ENCODE results near the gene MYG1. TPM values are rescaled to one million over a fixed set of nuclear protein-coding genes. Genes with fewer than 3 reads are reported as not detected.

The MYG1 gene
- total and polyA plus RNA-seq, 2 donors (not counting 3 experiments of a cell fraction or from before 2014, with no cell fraction given): 65.5 to 65.8 TPM

GRCh38 chr12:53268630-53269562, 30.6 kb upstream of the MYG1 start:
- no peaks in the 10 kb centered on the region for H3K27me3 ChIP-seq (ENCODE audit: control insufficient read depth in 2 of 2, insufficient read depth in 2 of 2, low read length in 2 of 2)
- peak overlapping the region; percentile 61 to 85 (median 77) for H3K4me3 ChIP-seq (replicated peaks in 1 of 3; ENCODE audit: insufficient read depth in 1 of 3, low read depth in 1 of 3, low read length in 3 of 3)
- no peak for TF ChIP-seq FOS (IDR thresholded peaks at IDR 0.05; ENCODE audit: borderline replicate concordance, insufficient read depth, low read length)
- peaks cover 24% of the 10 kb centered on the region for H3K4me1 ChIP-seq (ENCODE audit: control insufficient read depth, extremely low read depth, insufficient read depth, low read length)
- no peaks in the 10 kb centered on the region for H3K9me1 ChIP-seq (replicated peaks; ENCODE audit: control insufficient read depth, extremely low read depth, insufficient read depth, low read length)
- H3K79me2 ChIP-seq (ENCODE audit: control insufficient read depth, insufficient read depth, low read length): peaks cover 33% of the 10 kb centered on the region
- intact Hi-C loops (cut with micrococcal nuclease): loop anchor here (1.0 to 2.0 kb wide), 4 partner anchors 16 to 56 kb away; partner anchors contain the start of gene PFDN5
- H3K27ac ChIP-seq (ENCODE audit: insufficient read depth, low read depth, low read length): no peak overlapping the region
- no peak for FAIRE-seq
- CTCF ChIA-PET: interaction anchor here (0.6 to 7.7 kb wide), 14 partner anchors 10 to 170 kb away, joined by 3 to 128 read pairs (median 4); partner anchors contain the start of gene AAAS
- dilution Hi-C loops (cut with MboI; ENCODE audit: extremely low pct_ligation_motif_present, low sequenced_read_pairs): no loop called here
- H4K20me1 ChIP-seq (replicated peaks; ENCODE audit: control insufficient read depth, extremely low read depth, insufficient read depth, low read length): no peaks in the 10 kb centered on the region
- BruUV-seq (replicated peaks): TSS peak; percentile 53
- peak overlapping the region; percentile 45 for H3K9ac ChIP-seq (replicated peaks; ENCODE audit: extremely low read depth, insufficient read depth, low read length)
- H3K9me3 ChIP-seq (replicated peaks; ENCODE audit: control insufficient read depth, insufficient read depth, low read length): no peaks in the 10 kb centered on the region
- H2AFZ ChIP-seq (ENCODE audit: low read depth, low read length): peak overlapping the region; percentile 93
- POLR2A ChIA-PET: interaction anchor here (1.7 to 1.9 kb wide), 2 partner anchors 10 to 26 kb away, joined by 4 read pairs; partner anchors contain the start of gene PFDN5
- DNase-seq (ENCODE audit: low read depth, low spot score): no peak
- no peaks in the 10 kb centered on the region for H3K36me3 ChIP-seq (ENCODE audit: control insufficient read depth in 2 of 2, extremely low read depth in 1 of 2, insufficient read depth in 2 of 2, low read length in 2 of 2)
- peak overlapping the region; percentile 83 for H3K4me2 ChIP-seq (ENCODE audit: insufficient read depth, low read length)

- ChIA-PET CTCF (no interaction called here), POLR2A (no interaction called here)
- no peaks in the 10 kb centered on the region for H4K20me1 ChIP-seq (replicated peaks; ENCODE audit: control insufficient read depth, extremely low read depth, insufficient read depth, low read length)
- H3K4me1 ChIP-seq (ENCODE audit: control insufficient read depth, extremely low read depth, insufficient read depth, low read length): peaks cover 12% of the 10 kb centered on the region
- H3K79me2 ChIP-seq (ENCODE audit: control insufficient read depth, insufficient read depth, low read length): peaks cover 22% of the 10 kb centered on the region
- no peak overlapping the region for H3K4me2 ChIP-seq (ENCODE audit: insufficient read depth, low read length)
- FAIRE-seq (no peak), DNase-seq (ENCODE audit: low read depth, low spot score) (no peak)
- no TSS peak for BruUV-seq (replicated peaks)
- no peak overlapping the region for H2AFZ ChIP-seq (ENCODE audit: low read depth, low read length)
- intact Hi-C loops (cut with micrococcal nuclease) (no loop called here), dilution Hi-C loops (cut with MboI; ENCODE audit: extremely low pct_ligation_motif_present, low sequenced_read_pairs) (no loop called here)
- H3K9ac ChIP-seq (replicated peaks; ENCODE audit: extremely low read depth, insufficient read depth, low read length): no peak overlapping the region
- H3K36me3 ChIP-seq (ENCODE audit: control insufficient read depth in 2 of 2, extremely low read depth in 1 of 2, insufficient read depth in 2 of 2, low read length in 2 of 2): peaks cover 0 to 10% of the 10 kb centered on the region in 2 experiments
- no peaks in the 10 kb centered on the region for H3K9me3 ChIP-seq (replicated peaks; ENCODE audit: control insufficient read depth, insufficient read depth, low read length)
- no peak overlapping the region for H3K4me3 ChIP-seq (replicated peaks in 1 of 3; ENCODE audit: insufficient read depth in 1 of 3, low read depth in 1 of 3, low read length in 3 of 3)
- H3K9me1 ChIP-seq (replicated peaks; ENCODE audit: control insufficient read depth, extremely low read depth, insufficient read depth, low read length): no peaks in the 10 kb centered on the region
- no peak overlapping the region for H3K27ac ChIP-seq (ENCODE audit: insufficient read depth, low read depth, low read length)
- H3K27me3 ChIP-seq (ENCODE audit: control insufficient read depth in 2 of 2, insufficient read depth in 2 of 2, low read length in 2 of 2): no peaks in the 10 kb centered on the region
- TF ChIP-seq GATA2 (IDR thresholded peaks at IDR 0.05; ENCODE audit: insufficient read depth, insufficient read length, low read depth, low read length) (no peak), MAX (IDR thresholded peaks at IDR 0.05; ENCODE audit: insufficient read depth, insufficient read length) (no peak), POLR2AphosphoS5 (IDR thresholded peaks at IDR 0.05; ENCODE audit: insufficient read depth, low read depth, low read length) (no peak), FOS (IDR thresholded peaks at IDR 0.05; ENCODE audit: borderline replicate concordance, insufficient read depth, low read length) (no peak), MYC (IDR thresholded peaks at IDR 0.05; ENCODE audit: low read depth, low read length) (no peak), EZH2 (IDR thresholded peaks at IDR 0.05; ENCODE audit: borderline replicate concordance, low read depth, low read length, severe bottlenecking) (no peak), POLR2A (IDR thresholded peaks at IDR 0.05; ENCODE audit: low read depth, low read length) (no peak)
Measured at GRCh38 chr12:53274445-53274844, 25.1 kb upstream of the MYG1 start.

Data from endothelial cell of umbilical vein (primary cell).